Brain microvascular endothelial cell (primary cell): ENCODE results near the gene DOK1.

Experiments used
- DNase-seq: peaks from one replicate; pipeline ENCODE4 v3.0.0-alpha.2; 2020
- H3K27ac ChIP-seq: fragments of 250-450 bp; sonication (Bioruptor Pico); 2 replicates; pipeline ENCODE4 v1.5.1; 2020; ENCODE audit warnings: mild to moderate bottlenecking, moderate library complexity
- H3K27me3 ChIP-seq: fragments of 250-450 bp; sonication (Bioruptor Pico); replicated peaks from 2 replicates; pipeline ENCODE4 v1.5.1; 2020; ENCODE audit warnings: mild to moderate bottlenecking
- H3K36me3 ChIP-seq: fragments of 250-450 bp; sonication (Bioruptor Pico); replicated peaks from 2 replicates; pipeline ENCODE4 v1.5.1; 2020; ENCODE audit warnings: mild to moderate bottlenecking
- H3K4me3 ChIP-seq: 2 replicates; pipeline ENCODE4 v1.5.1; 2011; ENCODE audit warnings: low read depth, mild to moderate bottlenecking, control low read depth, low read length, moderate library complexity
- in situ Hi-C: cut with HindIII; loops from 2 replicates; pipeline ENCODE4 v1.10.0; 2017; ENCODE audit warnings: low sequenced_read_pairs, low pct_ligation_motif_present
- TF ChIP-seq, protein P1 (sequence below): IDR thresholded peaks from 2 replicates; pipeline ENCODE4 v1.5.1; 2011; ENCODE audit warnings: low read depth, mild to moderate bottlenecking, moderate library complexity, low read length, control low read depth, inconsistent platforms; ENCODE audit errors: missing control alignments

The DOK1 gene

DNA sequence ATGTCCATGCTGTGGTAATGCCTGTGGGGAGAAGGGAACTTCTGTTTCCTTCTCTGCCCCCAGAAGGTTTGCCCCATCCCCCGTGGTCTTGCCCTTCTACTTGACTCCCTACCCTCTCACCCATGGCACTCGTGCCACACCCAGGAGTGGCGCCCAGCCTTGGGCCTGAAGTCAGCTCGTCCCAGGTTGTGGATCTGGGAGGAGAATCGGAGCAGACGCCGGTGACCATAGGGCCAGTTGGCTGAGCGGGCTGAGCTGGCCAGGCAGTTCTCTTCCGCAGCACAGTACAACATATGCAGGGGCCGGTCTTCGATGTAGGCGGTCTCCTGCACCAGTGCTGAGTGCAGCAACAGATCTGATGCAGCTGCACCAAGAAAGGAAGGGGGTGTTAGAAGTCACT is 20.1 kb upstream of the DOK1 start:
- Histone ChIP-seq H3K36me3 (peaks cover 3% of the 10 kb centered on the region), H3K27me3 (no peaks in the 10 kb centered on the region), H3K27ac (no peak overlapping the region), H3K4me3 (no peak overlapping the region)
- in situ Hi-C loops: no loop called here
- no peak for DNase-seq
- TF ChIP-seq, protein P1, sequence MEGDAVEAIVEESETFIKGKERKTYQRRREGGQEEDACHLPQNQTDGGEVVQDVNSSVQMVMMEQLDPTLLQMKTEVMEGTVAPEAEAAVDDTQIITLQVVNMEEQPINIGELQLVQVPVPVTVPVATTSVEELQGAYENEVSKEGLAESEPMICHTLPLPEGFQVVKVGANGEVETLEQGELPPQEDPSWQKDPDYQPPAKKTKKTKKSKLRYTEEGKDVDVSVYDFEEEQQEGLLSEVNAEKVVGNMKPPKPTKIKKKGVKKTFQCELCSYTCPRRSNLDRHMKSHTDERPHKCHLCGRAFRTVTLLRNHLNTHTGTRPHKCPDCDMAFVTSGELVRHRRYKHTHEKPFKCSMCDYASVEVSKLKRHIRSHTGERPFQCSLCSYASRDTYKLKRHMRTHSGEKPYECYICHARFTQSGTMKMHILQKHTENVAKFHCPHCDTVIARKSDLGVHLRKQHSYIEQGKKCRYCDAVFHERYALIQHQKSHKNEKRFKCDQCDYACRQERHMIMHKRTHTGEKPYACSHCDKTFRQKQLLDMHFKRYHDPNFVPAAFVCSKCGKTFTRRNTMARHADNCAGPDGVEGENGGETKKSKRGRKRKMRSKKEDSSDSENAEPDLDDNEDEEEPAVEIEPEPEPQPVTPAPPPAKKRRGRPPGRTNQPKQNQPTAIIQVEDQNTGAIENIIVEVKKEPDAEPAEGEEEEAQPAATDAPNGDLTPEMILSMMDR: no peak

DNA sequence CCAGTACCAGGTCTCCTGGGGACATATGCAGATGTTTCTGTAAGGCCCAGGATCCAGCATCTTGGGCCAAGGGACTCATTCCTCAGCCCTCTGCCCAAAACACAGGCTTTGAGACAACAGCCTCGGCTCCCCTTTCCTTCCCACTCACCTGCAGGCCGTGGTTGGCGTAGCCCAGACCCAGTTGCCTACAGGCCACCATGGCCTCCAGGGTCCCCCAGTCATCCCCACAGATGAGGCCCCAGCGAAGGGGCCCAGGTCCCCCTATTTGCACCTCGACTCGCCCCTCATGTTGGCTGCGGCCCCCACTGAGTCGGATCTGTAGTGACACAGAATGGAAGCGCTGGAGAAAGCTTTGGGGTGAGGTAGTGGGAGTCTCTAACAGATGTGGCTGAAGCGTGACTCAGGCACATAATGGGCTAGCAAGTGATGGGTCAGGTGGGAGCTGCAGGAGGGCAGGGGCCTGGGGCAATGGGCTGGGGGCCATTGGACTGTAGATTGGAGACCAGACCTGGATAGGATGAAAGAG is 19.0 kb upstream of the DOK1 start:
- DNase-seq: no peak
- no peak overlapping the region for H3K27ac ChIP-seq
- no peak overlapping the region for H3K4me3 ChIP-seq
- in situ Hi-C loops: no loop called here
- H3K36me3 ChIP-seq: peaks cover 3% of the 10 kb centered on the region
- TF ChIP-seq, protein P1: no peak
- no peaks in the 10 kb centered on the region for H3K27me3 ChIP-seq

DNA sequence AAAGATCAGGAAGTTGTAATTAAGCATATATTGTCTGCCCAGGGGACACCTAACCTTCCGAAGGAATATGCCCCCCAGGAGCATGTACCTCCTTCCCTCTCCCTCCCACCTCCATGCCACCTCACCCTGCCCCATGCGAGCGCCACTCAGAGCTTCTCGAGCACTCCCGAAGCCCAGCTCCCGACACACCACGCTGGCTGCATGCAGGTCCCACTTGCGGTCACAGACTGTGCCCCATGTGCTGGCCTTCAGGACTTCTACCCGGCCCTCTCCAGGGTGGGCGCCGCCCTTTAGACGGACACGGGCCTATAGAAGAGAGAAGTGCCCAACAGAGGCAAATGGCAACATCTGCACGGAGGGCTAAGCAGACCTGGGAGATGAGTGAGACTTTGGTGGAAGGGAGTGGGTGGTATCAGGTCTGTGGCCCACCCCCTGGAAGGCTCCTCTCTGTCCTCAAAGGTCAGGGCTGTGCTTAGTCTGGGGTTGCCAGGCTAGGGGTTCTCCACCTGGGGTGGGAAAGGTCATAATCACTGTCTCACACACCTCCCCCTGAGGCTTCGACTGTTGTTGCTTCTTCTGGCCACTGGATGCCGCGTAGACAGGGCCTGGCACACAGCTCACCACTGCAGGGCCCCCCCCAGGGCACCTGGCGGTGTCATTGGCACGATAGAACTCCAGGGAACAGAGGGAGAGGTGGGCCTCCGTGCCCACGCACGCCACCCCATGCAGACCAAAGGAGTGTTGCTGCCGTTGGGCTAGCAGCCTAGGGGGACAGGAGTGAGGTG is 18.2 kb upstream of the DOK1 start:
- peaks cover 3% of the 10 kb centered on the region for H3K36me3 ChIP-seq
- TF ChIP-seq, protein P1: no peak
- no peak overlapping the region for H3K4me3 ChIP-seq
- no peak for DNase-seq
- H3K27me3 ChIP-seq: no peaks in the 10 kb centered on the region
- H3K27ac ChIP-seq: no peak overlapping the region
- in situ Hi-C loops: no loop called here

DNA sequence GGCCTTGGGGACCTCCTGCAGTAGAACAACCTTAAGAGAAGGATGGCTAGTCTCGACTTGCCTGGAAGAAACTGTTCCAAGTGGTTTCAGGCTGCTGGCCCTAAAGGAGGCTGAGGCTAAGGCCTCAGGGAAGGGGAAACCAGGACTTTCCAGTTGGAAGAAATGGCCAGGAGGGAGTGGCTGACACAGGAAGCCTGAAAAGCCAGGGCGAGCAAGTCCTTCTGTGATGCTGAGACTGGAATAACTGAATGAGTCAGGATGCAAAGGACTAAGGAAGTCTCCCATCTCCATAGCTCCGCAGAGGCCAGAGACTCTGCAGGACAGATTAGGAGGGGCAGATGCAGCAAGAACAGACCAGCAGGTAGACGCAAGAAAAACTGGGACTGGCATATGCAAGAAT is 17.4 kb upstream of the DOK1 start:
- in situ Hi-C loops: no loop called here
- Histone ChIP-seq H3K27ac (no peak overlapping the region), H3K27me3 (no peaks in the 10 kb centered on the region), H3K36me3 (peaks cover 3% of the 10 kb centered on the region), H3K4me3 (no peak overlapping the region)
- DNase-seq: no peak
- TF ChIP-seq, protein P1: no peak

DNA sequence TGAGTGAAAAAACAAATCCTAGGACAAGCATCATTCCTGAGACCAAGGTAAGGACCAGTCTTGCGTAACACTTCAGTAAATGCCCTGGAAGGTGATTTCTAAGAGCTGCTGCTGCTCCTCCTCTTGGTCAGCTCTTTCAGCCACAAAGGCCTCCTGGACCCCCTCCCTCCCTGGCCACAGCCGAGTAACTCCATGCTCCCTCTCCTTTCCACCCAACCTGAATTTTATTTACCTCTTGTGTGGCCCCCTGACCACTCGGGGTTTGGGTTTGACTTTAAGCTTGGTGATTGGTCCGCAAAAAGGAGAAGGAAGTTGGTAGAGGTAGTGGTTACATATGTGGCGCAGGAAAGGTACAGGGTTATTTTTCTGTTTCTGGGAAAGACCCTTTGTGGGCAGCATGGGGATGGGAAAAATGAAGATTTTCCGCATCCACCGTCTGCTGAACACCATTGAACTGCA is 15.6 kb upstream of the DOK1 start:
- TF ChIP-seq, protein P1: no peak
- in situ Hi-C loops: no loop called here
- H3K4me3 ChIP-seq: no peak overlapping the region
- H3K27ac ChIP-seq: no peak overlapping the region
- no peaks in the 10 kb centered on the region for H3K36me3 ChIP-seq
- H3K27me3 ChIP-seq: no peaks in the 10 kb centered on the region
- no peak for DNase-seq

DNA sequence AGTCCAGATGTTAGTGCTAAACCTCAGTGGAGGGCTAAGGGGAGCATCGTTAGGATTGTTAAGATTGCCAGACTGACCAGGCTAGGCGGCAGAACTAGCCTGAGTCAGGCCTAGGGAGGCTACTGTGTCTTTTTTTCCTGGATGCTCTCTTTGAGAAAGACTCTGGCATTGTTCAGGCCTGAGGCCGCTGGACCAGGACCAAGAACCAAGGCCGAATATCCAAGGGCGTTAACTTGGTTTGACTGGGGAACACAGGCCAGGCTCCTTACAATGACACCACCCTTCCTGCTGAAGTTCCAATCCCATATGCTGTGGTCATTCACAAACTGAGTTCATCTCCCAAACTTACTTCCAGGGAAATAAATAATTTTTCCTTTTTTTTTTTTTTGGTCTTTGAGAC is 14.2 kb upstream of the DOK1 start:
- TF ChIP-seq, protein P1: no peak
- no peak for DNase-seq
- Histone ChIP-seq H3K4me3 (no peak overlapping the region), H3K27ac (no peak overlapping the region), H3K27me3 (no peaks in the 10 kb centered on the region), H3K36me3 (no peaks in the 10 kb centered on the region)
- in situ Hi-C loops: no loop called here
